T-helper 1 cell (primary cell): ENCODE data around the gene CCDC177.

Source experiments
- DNase-seq, 5 donors: peaks; one replicate each; pipeline ENCODE4 v3.0.0-alpha.2; 2012 to 2020

CCDC177 gene

GRCh38 chr14:69527635-69528034 is 47.0 kb downstream of the CCDC177 start:
- no peak for DNase-seq

GRCh38 chr14:69525896-69526295 is 48.8 kb downstream of the CCDC177 start:
- DNase-seq: no peak

DNA sequence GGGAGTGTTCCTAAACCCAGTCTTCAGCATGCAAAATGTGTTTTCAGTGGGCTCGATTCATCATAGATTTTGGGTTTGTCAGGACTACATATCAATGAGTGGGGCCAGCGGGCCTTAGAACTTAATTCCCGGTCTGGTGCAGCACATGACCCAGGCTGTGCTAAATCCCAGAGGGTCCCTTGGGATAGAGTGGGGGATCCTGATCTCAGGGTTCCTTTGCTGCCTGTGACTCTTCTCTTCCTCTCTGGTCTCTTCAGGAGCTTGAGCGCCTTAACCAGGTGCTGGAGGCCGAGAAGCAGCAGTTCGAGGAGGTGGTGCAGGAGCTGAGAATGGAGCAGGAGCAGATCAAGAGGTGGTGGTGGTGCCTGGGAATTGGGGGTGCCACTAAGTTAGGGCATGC is 52.6 kb downstream of the CCDC177 start:
- no peak for DNase-seq
